Spleen (tissue), 11 donors: ENCODE measurements around the gene SLC35E2B. TPM values are rescaled to one million over a fixed set of nuclear protein-coding genes. Genes with fewer than 3 reads are reported as not detected.
A peak's percentile ranks its signal among the peaks of the same experiment; 100 is the strongest.

Experiments
- DNase-seq: peaks from one replicate; pipeline ENCODE4 v3.0.0-alpha.2; 2020
- H3K27ac ChIP-seq, 8 donors: fragments of 200-600 bp; sonication (generic) in 7 of 8; 1 replicate in 4 of 8; 2 replicates in 4 of 8; pipeline versions ENCODE4 v1.5.0 to v1.8.0; 2016 to 2021; ENCODE audit warnings: inconsistent platforms in 4 of 8, mild to moderate bottlenecking in 4 of 8, moderate library complexity in 1 of 8
- H3K27me3 ChIP-seq, 7 donors: fragments of 200-600 bp; sonication (generic) in 6 of 7; replicated peaks in 1 of 7; 1 replicate in 4 of 7; 2 replicates in 3 of 7; pipeline versions ENCODE4 v1.5.0 to v1.8.0; 2016 to 2021; ENCODE audit warnings: inconsistent platforms in 3 of 7, mild to moderate bottlenecking in 1 of 7
- H3K36me3 ChIP-seq, 6 donors: fragments of 200-600 bp; sonication (generic) in 5 of 6; 1 replicate in 4 of 6; 2 replicates in 2 of 6; pipeline versions ENCODE4 v1.5.0 to v1.8.0; 2016 to 2021; ENCODE audit warnings: inconsistent platforms in 2 of 6
- H3K4me1 ChIP-seq, 6 donors: fragments of 200-600 bp; sonication (generic) in 5 of 6; 1 replicate in 3 of 6; 2 replicates in 3 of 6; pipeline versions ENCODE4 v1.5.0 to v1.8.0; 2016 to 2021; ENCODE audit warnings: inconsistent platforms in 3 of 6
- H3K4me3 ChIP-seq, 8 donors: fragments of 200-600 bp; sonication (generic) in 7 of 8; 1 replicate in 4 of 8; 2 replicates in 4 of 8; pipeline versions ENCODE4 v1.5.0 to v1.8.0; 2016 to 2021; ENCODE audit warnings: inconsistent platforms in 4 of 8, mild to moderate bottlenecking in 4 of 8, moderate library complexity in 2 of 8
- H3K9me3 ChIP-seq, 8 donors: fragments of 200-600 bp; sonication (generic) in 7 of 8; 1 replicate in 4 of 8; 2 replicates in 4 of 8; pipeline versions ENCODE4 v1.5.0 to v1.8.0; 2016 to 2021; ENCODE audit warnings: inconsistent platforms in 4 of 8
- POLR2A ChIP-seq, 3 donors: fragments of 450-650 bp; IDR thresholded peaks; one replicate each; pipeline ENCODE4 v1.5.1; 2017; ENCODE audit warnings: antibody characterized with exemption in 3 of 3, mild to moderate bottlenecking in 1 of 3
- POLR2AphosphoS5 ChIP-seq, 3 donors: sonication (generic); formaldehyde crosslinking; IDR thresholded peaks; one replicate each; pipeline ENCODE4 v1.5.1; 2017; ENCODE audit warnings: antibody characterized with exemption in 3 of 3
- WGBS, 5 donors: extraction: QIAGEN DNeasy Blood & Tissue Kit in 3 of 5; methylation state at CpG; one replicate each; pipeline versions ENCODE4 v1.1.5 to v1.1.7; 2013 to 2018; 5-methylcytosine and 5-hydroxymethylcytosine counted together
- intact Hi-C: fragments of 100-400 bp; cut with DNase I; formaldehyde crosslinking; loops from one replicate; pipeline ENCODE4 v1.15.0; 2023; ENCODE audit warnings: low total_unique reads
- polyA plus RNA-seq, 3 donors: library from polyadenylated mRNA; stranded (reverse); fragments of 200-250 nt; gene quantifications; one replicate each; pipeline ENCODE4 v1.2.1, GENCODE V29; 2013
- total RNA-seq, 7 donors: library from RNA; depleted of rRNA in 3 of 7; stranded (reverse); fragments of >200 nt in 3 of 7; fragmentation: NEBNext Ultra II Directional in 4 of 7; extraction: Animal tissue kit (Norgen Biotek cat#: 25700) in 4 of 7; gene quantifications; one replicate each; pipeline versions ENCODE4 v1.1.0 to v1.2.1, GENCODE V29; 2016 to 2021
- TF ChIP-seq, protein P1 (sequence below), 11 experiments: fragments of 200-600 bp in 7 of 11; fragments of 450-650 bp in 4 of 11; sonication (generic) in 4 of 11; IDR thresholded peaks in 8 of 11; conservative IDR thresholded peaks in 3 of 11; 1 replicate in 7 of 11; 2 replicates in 4 of 11; pipeline versions ENCODE4 v1.4.0 to v1.8.0; 2016 to 2021; ENCODE audit warnings: antibody characterized with exemption in 11 of 11, inconsistent platforms in 4 of 11, mild to moderate bottlenecking in 1 of 11
- donor health status: healthy with polysubstance abuse.
- donor health status: DM: no; HTN: no; CAD: no; lungs with moderate emphysema.
- donor health status: DM: no; HTN: no; CAD: no.
- donor health status: Bipolar disorder and iron deficiency.
- donor health status: healthy.
- donor health status: DM: no; HTN: no; CAD: no.
- donor health status: DM: yes; HTN: yes; CAD: no.

SLC35E2B gene
- total and polyA plus RNA-seq, 10 donors, result 18.3 to 105 (median 55.3) TPM

DNA sequence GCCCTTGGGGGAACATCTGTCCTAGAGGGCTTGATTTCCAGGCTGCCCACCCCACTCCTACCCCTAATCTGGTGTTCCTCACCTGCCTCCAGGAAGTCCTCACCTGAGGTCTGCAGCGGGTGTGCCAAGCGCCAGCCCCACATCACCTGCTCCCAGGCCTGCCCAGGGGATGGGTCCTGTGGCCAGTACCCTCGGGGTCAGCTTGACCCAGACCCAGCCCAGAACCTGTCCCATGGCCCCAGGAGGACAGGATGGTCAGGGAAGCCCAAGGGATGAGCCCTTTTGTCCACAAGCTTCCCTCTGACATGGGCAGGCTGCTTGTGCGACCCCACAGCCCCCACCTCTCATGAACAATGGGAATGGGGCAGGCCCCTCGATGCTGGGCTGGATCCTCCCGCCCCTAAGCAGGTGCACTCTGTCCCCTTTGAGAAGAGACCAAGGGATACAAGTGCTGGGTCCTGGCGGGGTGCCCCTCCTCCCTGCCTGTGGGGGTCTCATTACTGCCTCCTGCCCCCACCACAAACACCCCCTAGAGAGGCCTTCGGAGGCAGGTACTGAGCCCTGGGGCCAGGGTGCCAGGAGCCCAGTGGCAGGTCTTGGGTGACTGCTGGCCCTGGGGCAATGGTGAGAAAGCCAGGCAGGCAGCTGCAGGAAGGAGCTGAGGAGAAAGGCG lies 74.1 kb downstream of the SLC35E2B start:
- Histone ChIP-seq H3K27me3 (no peaks in the 10 kb centered on the region), H3K4me1 (peaks cover 16 to 47% (median 34%) of the 10 kb centered on the region in 6 donors), H3K27ac (no peak overlapping the region), H3K4me3 (no peak overlapping the region), H3K9me3 (no peaks in the 10 kb centered on the region), H3K36me3 (peaks cover 0 to 27% (median 0%) of the 10 kb centered on the region in 6 donors)
- intact Hi-C loops, result no loop called here
- WGBS, 5 donors, result 93 to 95% (median 94%) methylated on average over 7 to 9 of the region's 9 CpGs
- TF ChIP-seq, protein P1, sequence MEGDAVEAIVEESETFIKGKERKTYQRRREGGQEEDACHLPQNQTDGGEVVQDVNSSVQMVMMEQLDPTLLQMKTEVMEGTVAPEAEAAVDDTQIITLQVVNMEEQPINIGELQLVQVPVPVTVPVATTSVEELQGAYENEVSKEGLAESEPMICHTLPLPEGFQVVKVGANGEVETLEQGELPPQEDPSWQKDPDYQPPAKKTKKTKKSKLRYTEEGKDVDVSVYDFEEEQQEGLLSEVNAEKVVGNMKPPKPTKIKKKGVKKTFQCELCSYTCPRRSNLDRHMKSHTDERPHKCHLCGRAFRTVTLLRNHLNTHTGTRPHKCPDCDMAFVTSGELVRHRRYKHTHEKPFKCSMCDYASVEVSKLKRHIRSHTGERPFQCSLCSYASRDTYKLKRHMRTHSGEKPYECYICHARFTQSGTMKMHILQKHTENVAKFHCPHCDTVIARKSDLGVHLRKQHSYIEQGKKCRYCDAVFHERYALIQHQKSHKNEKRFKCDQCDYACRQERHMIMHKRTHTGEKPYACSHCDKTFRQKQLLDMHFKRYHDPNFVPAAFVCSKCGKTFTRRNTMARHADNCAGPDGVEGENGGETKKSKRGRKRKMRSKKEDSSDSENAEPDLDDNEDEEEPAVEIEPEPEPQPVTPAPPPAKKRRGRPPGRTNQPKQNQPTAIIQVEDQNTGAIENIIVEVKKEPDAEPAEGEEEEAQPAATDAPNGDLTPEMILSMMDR (IDR thresholded peaks at IDR 0.05 in 8 of 11, conservative IDR thresholded peaks at IDR 0.05 in 3 of 11), result no peak
- TF ChIP-seq POLR2AphosphoS5 (IDR thresholded peaks at IDR 0.05), result no peak
- TF ChIP-seq POLR2A (IDR thresholded peaks at IDR 0.05), result no peak
- DNase-seq, result peak; percentile 77

DNA sequence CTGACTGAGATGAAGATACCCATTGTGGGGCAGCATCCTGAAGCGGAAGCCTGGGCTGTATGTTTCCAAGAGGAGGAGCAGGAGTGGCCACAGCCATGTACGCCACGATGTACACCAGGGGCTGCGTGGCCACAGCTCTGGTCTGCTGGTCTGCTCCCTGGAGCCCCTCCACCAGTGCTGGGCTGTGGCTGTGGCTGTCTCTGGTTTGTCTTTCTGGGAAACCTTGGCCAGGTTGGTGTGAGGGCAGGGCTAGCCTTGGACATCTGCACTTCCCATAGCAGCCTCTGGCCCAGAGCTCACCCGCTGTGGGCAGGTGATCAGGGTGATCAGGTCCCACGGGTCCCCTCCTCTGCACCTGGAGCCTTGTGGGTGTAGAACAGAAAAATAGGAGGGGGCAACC lies 74.7 kb downstream of the SLC35E2B start:
- peaks cover 16 to 53% (median 37%) of the 10 kb centered on the region in 6 donors for H3K4me1 ChIP-seq
- intact Hi-C loops, result no loop called here
- H3K27me3 ChIP-seq, result no peaks in the 10 kb centered on the region
- TF ChIP-seq, protein P1 (IDR thresholded peaks at IDR 0.05 in 8 of 11, conservative IDR thresholded peaks at IDR 0.05 in 3 of 11), result no peak
- TF ChIP-seq POLR2AphosphoS5 (IDR thresholded peaks at IDR 0.05) (no peak), POLR2A (IDR thresholded peaks at IDR 0.05) (no peak)
- H3K4me3 ChIP-seq, result no peak overlapping the region
- no peaks in the 10 kb centered on the region for H3K9me3 ChIP-seq
- peaks cover 0 to 22% (median 0%) of the 10 kb centered on the region in 6 donors for H3K36me3 ChIP-seq
- DNase-seq, result peak; percentile 70
- no peak overlapping the region for H3K27ac ChIP-seq
- 92 to 97% (median 93%) methylated on average over 6 of the region's 6 CpGs for WGBS, 5 donors

DNA sequence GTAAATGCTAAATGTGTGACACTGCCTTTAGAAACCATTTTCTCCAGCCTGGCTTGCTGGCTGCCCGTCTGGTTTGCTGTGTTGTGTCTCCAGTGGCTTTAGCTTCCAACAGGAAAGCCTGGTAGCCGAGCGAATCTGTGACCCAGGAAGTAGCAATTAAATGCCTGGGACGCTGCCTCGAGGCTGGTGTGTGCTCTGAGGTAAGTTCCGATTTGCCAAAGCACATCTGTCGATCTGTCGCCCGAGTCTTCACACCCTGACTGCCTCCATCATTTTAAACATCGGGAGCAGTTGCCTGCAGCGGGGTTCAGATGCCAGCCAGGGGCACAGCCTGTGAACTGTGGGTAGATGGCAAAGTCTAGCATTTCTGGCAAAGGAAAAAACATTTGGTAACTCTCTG lies 75.1 kb downstream of the SLC35E2B start:
- no peak overlapping the region for H3K27ac ChIP-seq
- no peaks in the 10 kb centered on the region for H3K9me3 ChIP-seq
- H3K27me3 ChIP-seq, result no peaks in the 10 kb centered on the region
- no peak for TF ChIP-seq POLR2AphosphoS5 (IDR thresholded peaks at IDR 0.05)
- TF ChIP-seq, protein P1 (IDR thresholded peaks at IDR 0.05 in 8 of 11, conservative IDR thresholded peaks at IDR 0.05 in 3 of 11), result no peak
- TF ChIP-seq POLR2A (IDR thresholded peaks at IDR 0.05), result no peak
- peaks cover 16 to 57% (median 37%) of the 10 kb centered on the region in 6 donors for H3K4me1 ChIP-seq
- DNase-seq, result peak; percentile 69
- peaks cover 0 to 22% (median 0%) of the 10 kb centered on the region in 6 donors for H3K36me3 ChIP-seq
- intact Hi-C loops, result no loop called here
- 89 to 94% (median 91%) methylated on average over 11 of the region's 11 CpGs for WGBS, 5 donors
- H3K4me3 ChIP-seq, result no peak overlapping the region

DNA sequence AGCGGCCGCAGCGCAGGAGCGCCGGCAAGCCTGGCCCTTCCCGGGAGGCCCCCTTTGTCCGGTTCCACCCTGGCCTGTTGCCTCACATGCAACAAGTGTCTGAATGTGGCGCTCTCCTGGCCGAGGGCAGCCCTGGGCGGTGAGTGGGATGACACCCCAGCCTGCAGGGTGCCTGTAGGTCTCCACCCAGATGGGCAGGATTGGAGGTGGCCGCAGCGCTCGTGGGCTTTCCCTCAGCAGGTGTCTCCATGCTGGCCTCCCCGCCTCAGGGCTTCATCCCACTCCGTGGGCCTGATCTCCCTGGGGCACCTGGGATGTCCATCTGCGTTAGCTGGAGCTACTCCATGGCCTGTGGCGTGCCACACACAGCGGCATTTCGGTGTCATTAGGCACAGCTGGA lies 75.8 kb downstream of the SLC35E2B start:
- peak overlapping the region; percentile 73 to 98 (median 83) for H3K4me3 ChIP-seq
- H3K27me3 ChIP-seq, result no peaks in the 10 kb centered on the region
- peak; percentile 87 for DNase-seq
- TF ChIP-seq POLR2AphosphoS5 (IDR thresholded peaks at IDR 0.05), result no peak
- no peak for TF ChIP-seq POLR2A (IDR thresholded peaks at IDR 0.05)
- H3K27ac ChIP-seq, result no peak overlapping the region
- 82 to 95% (median 90%) methylated on average over 16 to 19 of the region's 19 CpGs for WGBS, 5 donors
- intact Hi-C loops, result no loop called here
- H3K9me3 ChIP-seq, result no peaks in the 10 kb centered on the region
- peaks cover 0 to 22% (median 0%) of the 10 kb centered on the region in 6 donors for H3K36me3 ChIP-seq
- peaks cover 16 to 64% (median 37%) of the 10 kb centered on the region in 6 donors for H3K4me1 ChIP-seq
